GM21528 (cell line): Measurements from ENCODE around the gene TSGA10IP.

ENCODE experiments used
- ATAC-seq: cut with Tn5 transposase; IDR thresholded peaks from one replicate; pipeline ENCODE4 v1.9.1; 2021; ENCODE audit warnings: mild to moderate bottlenecking, moderate library complexity; ENCODE audit not compliant: unreplicated experiment, low FRiP score

The TSGA10IP gene

DNA sequence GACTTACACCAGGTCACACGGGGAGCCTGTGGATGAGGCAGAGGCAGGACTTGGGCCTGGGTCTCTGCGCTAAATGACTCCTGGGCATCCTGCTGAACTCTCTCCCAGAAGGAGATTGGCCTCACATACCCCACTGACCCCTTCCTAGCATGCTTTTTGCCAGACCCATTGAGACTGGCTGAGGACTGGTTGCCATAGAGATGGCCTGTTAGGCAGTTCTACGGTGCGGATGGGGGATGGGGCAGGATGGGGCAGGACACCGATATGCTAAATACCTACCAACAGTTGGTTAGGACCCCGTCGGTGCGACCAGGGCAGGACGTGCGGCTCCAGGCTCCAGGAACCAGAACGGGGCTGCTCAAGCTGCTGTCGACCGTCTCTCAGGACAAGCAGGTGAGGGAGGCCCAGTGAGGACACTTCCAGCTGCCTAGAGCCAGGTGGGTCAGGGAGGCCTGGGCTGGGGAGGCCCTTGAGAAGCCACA, at the start of gene TSGA10IP:
TSGA10IP (plus strand) TSS at position 51 of the 482 bp plus-strand sequence; CDS start at position 247, 196 bp downstream.
- ATAC-seq = no peak

DNA sequence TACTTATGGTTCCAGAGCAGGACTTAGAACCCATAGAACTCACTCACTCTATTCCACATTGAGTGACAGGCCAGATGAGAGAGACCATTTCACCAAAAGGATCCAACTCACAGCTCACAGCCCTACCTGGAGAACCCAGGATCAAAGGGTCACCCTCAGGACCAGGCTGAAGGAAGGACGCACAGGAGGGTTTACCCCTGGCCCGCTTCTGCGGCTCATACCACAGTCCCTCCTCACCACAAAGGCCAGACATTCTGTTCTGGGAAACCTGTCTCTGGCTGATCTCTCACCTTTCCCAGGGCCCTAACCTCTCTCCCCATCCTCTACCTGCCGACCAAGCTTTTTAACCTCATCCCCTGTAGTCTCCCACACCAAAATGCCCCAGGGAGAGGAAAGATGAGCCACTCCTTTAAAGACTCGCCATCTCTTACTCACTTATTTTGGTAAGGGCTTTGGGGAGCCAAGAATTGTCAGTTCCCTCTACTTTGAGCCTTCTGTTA, 49.7 kb upstream of the TSGA10IP start:
- no peak for ATAC-seq

DNA sequence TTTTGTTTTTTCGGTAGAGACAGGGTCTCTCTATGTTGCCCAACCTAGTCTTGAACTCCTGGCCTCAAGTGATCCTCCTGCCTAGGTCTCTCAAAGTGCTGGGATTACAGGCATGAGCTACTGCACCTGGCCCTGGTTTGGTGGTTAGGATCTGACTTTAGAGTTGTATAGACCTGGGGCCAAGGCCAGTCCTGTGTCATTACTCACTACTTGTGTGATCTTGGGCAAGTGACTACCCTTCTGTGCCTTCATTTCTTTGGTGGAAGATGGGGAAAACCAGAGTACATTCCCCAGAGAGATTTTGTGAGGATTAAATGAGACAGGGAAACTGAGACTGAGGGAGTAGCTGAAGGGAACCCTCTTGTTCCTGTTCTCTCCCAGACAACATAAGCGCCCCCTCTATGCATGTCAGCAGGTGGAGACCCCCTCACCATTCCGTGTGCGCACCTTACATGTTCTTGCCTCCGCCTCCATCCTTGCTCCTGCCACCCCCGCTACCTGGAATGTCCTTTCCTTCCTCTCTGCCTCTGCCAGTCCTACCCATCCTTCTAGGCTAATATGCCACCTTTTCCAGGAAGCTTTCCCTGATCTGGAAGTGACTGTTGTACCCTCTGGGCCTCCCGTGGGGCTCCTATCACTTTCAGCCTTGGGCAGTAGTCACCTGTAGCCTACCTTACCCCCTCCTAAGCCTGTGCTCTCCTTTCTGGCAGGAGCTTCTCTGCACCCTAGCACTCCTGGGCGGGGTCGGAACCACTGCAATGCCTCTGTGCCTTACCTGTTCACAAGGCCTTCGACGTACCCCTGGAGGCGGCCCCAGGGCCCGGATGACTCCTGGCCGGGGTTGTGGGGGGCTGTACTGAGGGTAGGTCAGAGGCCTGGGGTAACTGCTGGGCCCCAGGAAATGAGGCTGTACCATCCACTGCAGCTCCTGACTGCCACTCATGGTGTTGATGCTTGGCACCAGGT, 49.0 kb upstream of the TSGA10IP start:
- no peak for ATAC-seq

DNA sequence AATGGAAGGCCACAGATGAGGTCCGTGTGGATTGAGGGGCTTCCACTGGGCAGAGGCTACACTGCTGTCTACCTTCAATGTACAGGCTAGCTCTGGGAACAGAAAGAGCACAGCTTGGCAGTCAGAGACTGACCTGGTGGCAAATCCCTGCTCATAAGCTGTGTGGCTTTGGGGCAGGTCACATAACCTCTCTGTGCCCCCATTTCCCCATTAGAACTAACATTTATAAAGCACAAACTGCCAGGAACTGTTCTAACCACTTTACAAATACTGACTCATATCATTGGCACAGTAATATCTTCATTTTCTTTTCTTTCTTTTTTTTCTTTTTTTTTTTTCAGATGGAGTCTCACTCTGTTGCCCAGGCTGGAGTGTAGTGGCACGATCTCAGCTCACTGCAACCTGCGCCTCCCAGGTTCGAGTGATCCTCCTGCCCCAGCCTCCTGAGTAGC, 48.2 kb upstream of the TSGA10IP start:
- ATAC-seq = no peak

DNA sequence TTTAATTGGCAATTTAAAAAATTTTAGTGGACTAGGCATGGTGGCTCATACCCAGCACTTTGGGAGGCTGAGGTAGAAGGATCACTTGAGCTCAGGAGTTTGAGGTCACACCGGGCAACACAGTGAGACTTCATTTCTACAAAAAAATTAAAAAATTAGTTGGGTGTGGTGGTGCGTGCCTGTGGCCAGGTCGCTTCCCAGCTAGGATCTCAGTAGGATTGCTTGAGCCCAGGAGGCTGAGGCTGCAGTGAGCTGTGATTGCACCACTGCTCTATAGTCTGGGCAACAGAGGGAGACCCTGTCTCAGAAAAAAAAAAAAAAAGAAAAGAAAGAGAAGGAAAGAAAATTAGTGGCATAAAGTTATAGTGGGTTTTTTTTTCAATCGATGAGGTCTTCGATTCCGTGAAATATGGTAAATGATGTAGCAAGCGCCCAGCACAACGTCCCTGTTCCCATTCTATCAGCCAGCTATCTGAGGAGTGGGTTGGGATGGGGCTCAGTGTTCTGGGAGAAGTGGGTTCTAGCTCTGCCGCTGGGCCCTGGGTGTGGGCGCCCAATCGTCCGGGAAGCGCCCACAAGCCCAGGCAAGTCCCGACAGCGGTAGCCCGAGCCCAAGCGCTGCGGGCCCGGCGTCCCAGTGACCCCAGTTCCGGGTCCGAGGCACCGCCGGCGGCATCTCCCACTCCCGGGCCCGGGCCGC, 46.5 kb upstream of the TSGA10IP start:
- ATAC-seq = no peak

DNA sequence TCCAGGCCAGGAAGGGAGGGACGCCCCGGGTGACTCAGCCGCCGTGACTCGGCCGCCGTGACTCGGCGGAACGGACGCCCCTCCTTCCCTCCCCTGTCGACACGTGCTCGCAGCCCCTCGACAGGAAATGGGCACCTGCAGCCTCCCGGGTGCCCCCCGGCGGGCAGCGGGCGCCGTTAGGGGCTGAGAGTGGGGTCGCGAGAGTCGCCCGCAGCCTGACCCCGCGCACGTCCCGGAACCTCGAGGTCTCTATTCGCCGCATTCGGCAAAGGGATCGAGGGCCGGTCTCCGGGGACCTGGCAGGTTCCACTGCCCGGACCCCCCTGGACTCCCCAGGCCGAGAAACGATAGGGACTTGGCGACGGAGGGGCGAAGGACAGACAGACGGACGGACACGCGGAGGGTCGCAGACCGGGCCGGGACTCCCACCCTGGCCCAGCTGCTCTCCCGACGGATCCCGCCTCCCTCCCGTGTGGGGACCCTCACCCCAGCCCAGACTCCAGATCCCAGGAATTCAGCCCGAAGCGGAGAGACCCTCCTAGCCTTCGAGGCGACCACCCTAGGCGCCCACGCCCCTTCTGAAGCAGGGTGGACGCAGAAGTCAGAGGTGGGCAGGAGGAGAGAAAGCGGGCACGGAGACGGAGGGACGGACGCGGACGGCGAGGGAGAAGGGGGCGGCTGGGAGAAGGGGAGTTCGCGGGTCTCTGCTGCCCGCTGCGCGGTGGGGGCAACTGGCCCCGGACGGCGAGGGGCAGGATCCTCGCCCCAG, 45.7 kb upstream of the TSGA10IP start:
- no peak for ATAC-seq

DNA sequence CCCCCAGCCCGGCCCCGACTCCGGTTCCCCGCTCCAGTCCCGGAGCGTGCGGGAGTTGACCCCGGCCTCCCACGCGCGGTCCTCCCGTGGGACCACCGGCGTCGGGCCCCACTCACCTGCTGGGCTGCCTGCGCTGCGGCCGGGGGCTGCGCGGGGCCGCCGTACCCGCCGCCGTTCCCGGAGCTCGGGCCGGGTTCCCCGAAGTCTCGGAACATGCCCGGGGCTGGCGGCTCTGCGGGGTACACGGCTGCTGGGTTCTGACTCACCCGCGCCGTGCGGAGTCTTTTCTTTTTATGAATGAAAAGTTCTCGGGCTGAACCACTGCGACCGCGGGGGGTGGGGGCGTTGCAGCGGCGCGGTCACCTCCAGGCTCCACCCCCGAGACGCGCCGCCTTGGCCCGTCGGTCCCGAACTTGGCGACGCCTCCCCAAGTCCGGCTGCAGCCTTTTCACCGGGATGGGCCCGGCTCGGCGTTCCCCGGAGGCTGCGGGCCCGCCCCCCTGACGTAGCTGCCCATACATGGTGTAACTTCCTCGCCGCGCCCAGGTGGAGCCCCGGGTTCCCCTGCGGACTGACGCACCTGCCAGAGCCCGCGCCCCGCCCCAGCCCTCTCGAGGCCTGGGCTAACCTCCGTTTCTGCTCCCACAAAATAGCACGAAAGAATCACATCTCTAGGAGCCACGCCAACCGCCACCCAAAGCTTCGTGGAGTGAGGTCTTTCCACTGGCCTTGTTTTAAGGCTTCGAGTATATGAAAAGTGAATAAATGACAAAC, 45.0 kb upstream of the TSGA10IP start, which contains the start of gene FOSL1:
FOSL1 (minus strand) TSS at position 264 of the 774 bp plus-strand sequence; CDS start at position 215, 49 bp downstream.
- ATAC-seq = peak; percentile 64

DNA sequence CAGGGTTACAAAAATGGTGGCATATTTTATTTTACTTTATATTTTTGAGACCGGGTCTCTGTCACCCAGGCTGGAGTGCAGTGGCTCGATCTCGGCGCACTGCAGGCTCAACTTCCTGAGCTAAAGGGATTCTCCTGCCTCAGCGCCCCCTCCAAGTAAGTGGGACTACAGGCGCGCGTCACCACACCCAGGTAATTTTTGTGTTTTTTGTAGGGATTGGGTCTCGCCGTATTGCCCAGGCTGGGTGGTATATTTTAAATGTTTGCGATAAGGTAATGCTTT, 44.4 kb upstream of the TSGA10IP start:
- ATAC-seq = no peak

DNA sequence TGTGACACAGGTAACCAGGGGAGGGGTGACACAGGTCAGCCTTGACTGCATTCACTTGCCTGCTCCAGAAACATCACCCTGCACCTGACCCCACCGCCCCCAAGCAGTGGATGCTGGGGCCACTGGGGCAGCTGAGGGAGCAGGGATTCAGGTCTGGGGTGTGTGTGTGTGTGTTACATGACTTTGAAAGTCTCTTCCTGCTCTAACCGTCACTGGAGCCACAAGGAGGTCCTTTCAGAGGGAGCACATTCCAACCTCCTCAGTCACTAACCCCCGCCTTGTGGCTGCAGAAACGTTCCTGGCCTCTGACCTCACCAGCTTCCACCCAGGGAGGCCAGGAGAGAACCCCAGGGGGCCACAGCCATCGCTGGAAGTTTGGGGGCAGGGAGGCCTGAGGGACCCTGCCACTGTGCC, 42.2 kb upstream of the TSGA10IP start:
- ATAC-seq = no peak

DNA sequence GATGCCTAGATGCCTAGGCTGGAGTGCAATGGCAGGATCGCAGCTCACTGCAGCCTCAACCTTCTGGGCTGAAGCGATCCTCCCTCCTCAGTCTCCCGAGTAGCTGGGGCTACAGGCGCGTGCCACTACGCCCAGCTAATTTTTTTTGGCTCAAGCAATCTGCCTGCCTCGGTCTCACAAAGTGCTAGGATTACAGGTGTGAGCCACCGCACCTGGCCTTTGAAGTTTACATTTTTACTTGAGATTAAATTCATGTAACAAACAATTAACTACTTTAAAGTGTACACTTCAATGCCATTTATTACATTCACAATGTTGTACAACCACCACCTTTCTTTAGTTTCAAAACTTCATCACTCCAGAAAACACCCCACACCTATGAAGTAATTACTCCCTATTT, 41.6 kb upstream of the TSGA10IP start:
- ATAC-seq = no peak

DNA sequence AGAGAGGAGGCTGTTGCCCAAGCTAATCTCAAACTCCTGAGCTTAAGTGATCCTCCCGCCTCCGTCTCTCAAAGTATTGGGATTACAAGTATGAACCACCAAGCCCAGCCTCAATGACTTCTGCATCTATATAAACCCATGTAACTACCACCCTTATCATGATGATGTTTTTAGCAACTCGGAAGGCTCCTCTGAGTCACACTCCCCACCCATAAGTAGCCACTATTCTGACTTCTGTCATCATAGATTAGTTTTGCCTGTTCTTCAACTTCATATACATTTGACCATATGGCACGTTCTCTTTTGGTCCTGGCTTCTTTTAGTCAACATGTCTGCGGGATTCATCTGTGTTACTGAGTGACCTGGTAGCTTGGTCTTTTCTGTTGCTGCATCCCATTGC, 38.7 kb upstream of the TSGA10IP start:
- no peak for ATAC-seq

DNA sequence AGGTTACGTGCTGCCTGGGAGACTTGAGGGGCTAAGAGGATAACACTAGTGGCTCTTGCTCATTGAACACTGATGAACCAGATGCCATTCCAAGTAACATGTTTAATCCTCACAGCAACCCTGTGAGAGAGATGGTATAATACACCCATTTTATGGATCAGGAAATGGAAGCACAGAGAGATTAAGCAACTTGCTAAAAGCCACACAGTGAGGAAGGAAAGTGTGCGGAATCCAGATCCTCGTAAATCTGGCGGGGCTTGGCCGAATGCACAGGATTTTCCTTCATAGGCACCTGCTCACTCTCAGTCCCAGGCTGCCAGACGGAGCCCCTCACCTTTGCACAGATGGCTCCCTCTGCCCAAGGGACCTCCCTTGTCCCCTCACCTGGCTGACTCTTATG, 37.4 kb upstream of the TSGA10IP start:
- ATAC-seq = no peak

DNA sequence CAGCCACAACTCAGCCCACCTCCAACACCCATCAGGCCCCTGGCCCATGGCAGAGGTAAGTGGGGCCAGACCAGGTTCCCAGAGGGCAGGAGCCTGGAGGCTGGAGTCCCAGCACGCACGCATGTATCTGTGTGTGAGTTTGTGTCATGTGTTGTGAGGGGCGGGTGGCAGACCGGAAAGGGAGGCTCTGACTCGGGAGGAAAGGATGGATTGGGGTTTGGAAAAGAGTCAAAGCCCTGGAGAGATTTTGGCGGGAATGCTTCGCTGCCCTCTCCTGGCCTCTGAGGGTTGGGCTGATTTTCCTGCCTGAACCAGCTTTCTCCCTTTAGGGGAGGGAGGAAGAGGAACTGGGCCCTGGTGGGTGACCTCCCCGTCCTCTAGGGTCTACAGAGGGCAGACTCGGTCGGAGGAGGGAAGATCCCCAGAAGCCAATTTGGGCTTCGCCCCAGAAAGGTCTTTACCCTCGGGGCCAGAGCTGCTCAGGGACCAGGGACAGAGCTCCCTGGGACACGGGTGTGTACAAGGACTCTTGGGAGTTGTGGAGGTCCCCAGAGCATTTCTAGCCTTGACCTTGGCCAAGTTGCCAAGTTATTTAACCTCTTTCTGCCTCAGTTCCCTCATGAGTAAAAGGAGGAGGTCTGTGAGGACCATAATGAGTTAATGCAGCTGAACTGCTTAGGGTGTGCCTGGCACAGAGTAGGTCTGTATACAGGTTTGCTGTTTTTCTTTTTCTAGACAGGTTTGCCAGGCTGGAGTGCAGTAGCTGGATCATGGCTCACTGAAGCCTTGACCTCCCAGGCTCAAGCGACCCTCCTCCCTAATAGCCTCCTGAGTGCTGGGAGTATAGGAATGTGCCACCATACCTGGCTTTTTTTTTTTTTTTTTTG, 33.4 kb upstream of the TSGA10IP start:
- ATAC-seq = no peak

DNA sequence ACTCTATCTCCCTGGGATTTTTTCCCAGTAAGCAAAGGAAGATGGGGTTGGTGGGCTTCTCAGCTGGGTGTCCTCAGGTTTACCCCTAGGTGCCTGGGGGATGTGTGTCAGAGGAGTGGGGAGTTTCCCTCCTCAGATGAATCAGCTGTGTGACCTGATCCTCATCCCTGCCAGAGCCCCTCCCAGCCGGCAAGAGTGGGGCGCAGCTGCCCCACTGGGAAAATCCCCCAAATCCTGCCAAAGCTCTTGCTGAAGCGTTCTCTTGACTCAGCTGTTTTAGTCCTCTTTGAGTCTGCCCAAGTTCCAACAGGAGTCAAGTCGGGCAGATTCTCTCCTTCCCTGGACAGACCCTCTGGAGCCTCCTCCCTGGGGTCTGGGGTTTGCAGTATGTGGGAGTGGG, 32.4 kb upstream of the TSGA10IP start:
- ATAC-seq = no peak

DNA sequence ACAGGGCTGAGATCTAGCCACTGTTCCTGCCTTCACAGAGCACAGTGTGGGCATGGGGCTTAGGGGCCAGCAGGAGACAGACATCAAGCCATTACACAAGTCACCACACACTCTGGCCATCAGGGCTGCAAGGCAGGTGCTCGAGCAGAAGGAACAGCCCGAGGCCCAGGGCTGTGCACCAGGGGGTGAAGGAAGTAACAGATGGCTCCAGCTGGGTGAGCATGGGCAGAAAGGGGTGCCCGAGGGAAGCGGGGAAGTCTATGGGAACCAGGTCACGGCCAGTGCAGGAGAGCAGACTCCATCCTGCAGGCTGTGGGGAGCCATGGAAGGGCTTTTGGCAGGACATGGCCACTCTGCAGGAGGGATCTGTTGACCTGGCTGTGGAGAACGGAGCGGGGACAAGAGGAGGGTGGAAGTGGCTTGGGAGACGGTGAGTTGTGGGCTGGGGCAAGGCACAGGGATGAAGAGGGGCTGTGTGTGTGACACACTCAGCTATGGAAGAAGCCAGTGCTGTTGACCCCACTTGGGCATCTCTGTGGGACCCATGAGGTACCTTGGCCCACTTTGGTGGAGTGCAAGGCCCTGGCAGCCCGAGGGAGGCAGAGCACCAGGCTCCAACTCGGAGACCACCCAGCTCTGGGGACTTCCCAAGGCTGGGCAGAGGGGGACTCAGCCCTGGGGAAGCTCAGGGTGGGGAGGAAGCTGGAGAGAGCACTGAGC, 30.0 kb upstream of the TSGA10IP start:
- no peak for ATAC-seq

DNA sequence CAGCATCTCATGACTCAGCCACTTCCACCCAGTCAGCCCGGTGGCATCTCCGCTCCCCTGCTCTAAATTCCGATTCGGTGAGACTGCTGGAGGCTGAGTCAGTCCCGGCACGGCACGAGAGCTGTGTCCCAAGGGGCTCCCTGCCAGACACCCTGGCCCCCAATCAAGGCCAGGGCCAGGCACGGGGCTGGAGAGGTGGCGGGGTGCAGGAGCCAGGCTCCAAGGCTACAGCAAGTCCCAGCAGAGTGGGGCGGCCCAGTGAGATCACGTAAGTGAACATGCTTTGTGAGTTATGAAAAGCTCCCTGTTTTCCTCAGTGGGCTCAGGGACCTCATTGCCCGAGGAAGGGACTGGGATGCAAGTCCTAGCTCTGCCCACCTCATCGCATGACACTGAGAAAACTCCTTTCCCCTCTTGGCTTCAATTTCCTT, 29.4 kb upstream of the TSGA10IP start:
- no peak for ATAC-seq

DNA sequence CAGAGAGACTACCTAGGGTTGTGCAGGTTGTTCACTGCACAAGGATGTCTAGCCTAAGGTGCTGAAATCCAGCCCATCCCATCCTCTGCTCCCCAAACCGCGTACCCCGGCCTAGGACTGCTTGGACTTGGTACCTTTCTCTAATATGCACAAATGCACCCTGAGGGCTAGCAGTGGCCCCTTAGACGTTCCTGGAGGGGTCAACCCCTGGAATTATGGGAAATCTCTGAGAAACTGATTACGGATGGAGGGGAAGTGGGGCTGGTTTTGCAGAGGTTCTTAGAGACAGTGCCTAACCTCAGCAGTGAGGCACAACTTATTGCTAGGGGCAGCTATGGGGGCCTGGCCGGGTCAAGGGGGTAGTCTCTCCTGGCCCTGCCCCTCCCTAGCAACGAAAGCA, 28.9 kb upstream of the TSGA10IP start:
- no peak for ATAC-seq

DNA sequence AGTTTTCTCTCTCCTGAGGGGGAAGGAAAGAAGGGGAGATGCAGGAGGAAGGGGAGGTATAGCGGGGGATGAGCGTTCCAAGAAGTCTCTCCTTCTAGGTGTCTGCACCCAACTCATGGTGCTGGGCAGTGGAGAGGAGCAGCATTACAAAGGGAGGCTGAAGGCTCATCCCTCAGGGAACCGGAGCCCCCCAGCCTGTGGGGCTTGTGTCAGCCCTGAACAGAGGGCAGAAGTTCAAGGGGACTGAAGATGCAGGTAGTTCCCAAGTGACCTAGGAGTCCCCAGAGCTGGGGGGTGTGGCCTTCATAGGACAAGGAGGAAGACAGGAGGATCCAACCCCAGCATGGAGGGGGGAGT, 28.2 kb upstream of the TSGA10IP start:
- no peak for ATAC-seq
